22Rv1 (cell line): ENCODE data around the gene BIRC6.
"Not testable (repeated sequence)": the region's sequence is repeated elsewhere in the genome, so short reads cannot be mapped to it uniquely, and the experiment has no call there.

Experiments used
- H3K27ac ChIP-seq: fragments of 450-650 bp; 2 replicates; pipeline ENCODE4 v1.5.1; 2017
- ZFX ChIP-seq: fragments of 450-650 bp; IDR thresholded peaks from 2 replicates; pipeline ENCODE4 v1.6.1; 2017; ENCODE audit warnings: antibody characterized with exemption, borderline replicate concordance
- TF ChIP-seq, protein P1 (sequence below): fragments of 450-650 bp; IDR thresholded peaks from 2 replicates; pipeline ENCODE4 v1.5.1; 2017; ENCODE audit warnings: mild to moderate bottlenecking

Gene BIRC6

DNA sequence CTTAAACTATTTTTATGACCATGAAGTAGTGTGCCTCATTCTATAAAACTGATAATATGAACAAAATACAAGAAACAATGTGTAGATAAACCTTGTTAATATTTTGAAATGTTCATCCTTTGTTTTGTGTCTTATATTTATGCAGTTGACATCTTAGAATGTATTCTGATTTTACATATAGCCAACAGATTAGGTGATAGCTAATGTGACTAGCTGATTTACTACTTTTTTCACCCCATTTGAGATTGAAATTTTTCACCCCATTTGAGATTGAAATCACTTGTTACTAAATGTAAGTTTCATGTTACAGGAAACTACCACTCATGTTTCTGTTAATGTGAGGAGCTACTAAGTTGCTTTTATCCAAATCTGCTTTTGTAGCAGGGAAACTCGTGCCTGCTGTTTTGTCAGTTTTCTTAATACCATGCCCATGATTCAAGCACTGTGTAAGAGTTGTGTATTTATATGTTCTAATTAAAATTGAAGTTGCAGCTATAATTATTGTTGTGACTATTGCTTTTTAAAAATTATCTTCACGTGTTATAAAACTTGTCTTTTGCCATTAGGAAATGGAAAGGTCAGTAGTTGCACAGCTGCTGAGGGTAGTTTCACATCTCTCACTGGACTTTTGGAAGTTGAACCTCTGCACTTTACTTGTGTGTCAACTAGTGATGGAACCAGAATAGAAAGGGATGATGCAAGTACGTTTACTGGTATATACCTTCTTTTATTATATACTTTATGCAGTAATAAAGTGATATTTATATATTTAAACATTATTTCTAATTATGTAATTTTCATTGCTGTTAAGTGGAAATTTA lies 96.6 kb downstream of the BIRC6 start:
- no peak overlapping the region for H3K27ac ChIP-seq
- no peak for TF ChIP-seq ZFX
- TF ChIP-seq, protein P1, sequence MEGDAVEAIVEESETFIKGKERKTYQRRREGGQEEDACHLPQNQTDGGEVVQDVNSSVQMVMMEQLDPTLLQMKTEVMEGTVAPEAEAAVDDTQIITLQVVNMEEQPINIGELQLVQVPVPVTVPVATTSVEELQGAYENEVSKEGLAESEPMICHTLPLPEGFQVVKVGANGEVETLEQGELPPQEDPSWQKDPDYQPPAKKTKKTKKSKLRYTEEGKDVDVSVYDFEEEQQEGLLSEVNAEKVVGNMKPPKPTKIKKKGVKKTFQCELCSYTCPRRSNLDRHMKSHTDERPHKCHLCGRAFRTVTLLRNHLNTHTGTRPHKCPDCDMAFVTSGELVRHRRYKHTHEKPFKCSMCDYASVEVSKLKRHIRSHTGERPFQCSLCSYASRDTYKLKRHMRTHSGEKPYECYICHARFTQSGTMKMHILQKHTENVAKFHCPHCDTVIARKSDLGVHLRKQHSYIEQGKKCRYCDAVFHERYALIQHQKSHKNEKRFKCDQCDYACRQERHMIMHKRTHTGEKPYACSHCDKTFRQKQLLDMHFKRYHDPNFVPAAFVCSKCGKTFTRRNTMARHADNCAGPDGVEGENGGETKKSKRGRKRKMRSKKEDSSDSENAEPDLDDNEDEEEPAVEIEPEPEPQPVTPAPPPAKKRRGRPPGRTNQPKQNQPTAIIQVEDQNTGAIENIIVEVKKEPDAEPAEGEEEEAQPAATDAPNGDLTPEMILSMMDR: no peak

DNA sequence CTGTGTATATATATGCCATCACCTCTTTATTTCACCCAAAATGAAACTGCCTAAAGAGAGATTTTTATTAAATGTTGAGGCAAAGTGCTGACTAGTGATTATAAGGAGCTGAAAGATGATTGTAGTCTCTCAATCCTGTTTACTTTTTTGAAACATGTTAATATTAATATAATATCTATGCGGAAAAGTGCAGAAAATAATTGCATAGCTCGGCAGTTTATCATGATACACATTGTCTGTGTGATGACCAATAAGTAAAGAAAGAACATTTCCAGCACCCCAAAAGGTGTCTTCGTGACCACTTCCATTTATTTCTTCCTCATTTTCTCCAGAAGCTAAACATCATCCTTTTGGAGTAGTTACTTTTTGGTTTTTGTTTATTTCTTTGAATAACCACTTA lies 99.0 kb downstream of the BIRC6 start:
- TF ChIP-seq ZFX: no peak
- TF ChIP-seq, protein P1: no peak
- no peak overlapping the region for H3K27ac ChIP-seq

DNA sequence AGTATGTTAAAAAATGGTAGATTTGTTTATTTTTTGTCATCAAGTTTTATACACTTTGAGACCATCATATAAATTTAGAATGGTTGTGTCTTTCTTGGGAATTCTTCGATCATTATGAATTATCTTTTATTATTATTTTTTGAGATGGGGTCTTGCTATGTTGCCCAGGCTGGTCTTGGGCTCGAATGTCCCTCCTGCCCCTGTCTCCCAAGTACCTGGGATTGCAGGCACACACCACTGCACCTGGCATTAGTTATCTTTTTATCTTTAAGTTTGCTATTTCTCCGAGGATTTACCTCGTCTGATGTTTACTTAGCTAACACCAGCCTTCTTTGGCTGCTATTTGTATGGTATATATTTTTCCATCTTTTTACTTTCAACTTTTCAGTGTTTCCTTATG lies 100.0 kb downstream of the BIRC6 start:
- TF ChIP-seq ZFX: no peak
- TF ChIP-seq, protein P1: no peak

DNA sequence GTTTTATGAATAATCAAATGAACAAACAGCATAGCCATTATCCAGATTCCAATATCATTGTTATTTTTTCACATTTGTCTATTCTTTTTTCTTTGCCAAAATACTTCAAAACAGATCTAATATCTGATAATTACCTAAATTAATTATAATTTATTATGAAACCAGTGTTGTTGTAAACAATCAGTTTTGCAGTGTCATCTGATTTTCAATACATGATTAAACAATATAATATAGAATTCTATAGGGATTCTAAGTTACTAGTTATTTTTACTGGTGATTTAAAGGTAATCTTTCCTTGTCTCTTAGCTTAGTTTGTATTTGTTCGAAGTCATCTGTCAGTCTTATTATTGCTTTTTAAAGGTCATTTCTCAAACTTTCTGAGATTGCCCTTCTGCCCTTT lies 101.0 kb downstream of the BIRC6 start:
- no peak overlapping the region for H3K27ac ChIP-seq
- no peak for TF ChIP-seq ZFX
- TF ChIP-seq, protein P1: no peak

More for the DNA sequence above, 100.0 kb downstream of the BIRC6 start:
- H3K27ac ChIP-seq: no peak overlapping the region

DNA sequence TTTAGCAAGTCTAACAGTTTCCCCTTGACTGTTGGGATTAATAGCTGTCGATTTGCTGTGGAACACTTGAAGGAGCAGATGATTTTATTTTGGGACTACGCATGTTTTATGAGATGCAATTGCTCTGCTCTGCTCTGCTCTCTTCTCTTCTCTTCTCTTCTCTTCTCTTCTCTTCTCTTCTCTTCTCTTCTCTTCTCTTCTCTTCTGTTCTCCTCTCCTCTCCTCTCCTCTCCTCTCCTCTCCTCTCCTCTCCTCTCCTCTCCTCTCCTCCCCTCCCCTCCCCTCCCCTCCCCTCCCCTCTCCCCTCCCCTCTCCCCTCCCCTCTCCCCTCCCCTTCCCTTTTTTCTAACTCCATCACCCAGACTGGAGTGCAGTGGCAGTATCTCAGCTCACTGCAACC lies 104.0 kb downstream of the BIRC6 start:
- not testable (repeated sequence) for H3K27ac ChIP-seq

DNA sequence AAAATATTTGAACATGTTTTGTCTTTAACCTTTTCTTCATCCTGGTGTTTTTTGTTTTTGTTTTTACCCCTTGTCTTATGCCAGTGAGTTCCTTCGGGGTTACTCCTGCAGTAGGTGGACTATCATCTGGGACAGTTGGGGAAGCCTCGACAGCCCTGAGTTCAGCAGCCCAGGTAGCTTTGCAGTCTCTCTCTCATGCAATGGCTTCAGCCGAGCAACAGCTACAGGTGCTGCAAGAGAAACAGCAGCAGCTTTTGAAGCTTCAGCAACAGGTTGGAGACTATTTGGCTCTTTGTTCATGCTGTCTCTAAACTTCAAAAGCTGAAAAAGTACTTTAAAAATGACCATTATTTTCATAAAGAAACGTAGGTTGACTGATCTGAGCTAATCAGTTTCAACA lies 106.3 kb downstream of the BIRC6 start:
- H3K27ac ChIP-seq: no peak overlapping the region
- TF ChIP-seq, protein P1: no peak
- no peak for TF ChIP-seq ZFX

DNA sequence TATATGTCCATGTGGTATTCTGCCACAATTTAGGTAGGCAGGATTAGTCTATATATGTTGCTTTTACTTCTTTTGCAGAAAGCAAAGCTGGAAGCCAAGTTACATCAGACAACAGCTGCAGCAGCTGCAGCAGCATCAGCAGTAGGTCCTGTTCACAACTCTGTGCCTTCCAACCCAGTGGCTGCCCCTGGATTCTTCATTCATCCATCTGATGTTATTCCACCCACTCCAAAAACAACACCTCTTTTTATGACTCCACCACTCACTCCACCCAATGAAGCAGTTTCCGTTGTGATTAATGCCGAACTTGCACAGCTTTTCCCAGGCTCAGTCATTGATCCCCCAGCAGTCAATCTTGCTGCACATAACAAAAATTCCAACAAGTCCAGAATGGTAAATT lies 107.6 kb downstream of the BIRC6 start:
- TF ChIP-seq ZFX: no peak
- TF ChIP-seq, protein P1: no peak
- H3K27ac ChIP-seq: no peak overlapping the region

DNA sequence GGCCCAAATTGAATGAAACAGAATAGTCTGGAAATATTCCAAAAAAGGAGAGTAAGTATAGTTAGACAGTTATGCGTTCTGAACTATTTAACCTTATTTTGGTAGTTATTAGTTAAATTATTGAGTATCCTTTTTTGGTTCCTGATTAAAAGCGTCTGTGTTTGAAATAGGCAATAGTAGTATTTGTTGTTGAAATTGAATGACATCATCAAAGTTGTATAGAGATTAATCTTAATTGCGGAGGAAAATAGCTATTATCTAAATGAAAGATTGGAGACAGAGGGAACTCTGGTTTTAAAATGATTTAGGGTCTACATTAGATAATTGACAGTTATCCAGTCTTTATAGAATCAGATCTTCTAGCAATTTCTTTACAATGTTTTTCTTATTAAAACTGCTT lies 115.8 kb downstream of the BIRC6 start:
- TF ChIP-seq, protein P1: no peak
- no peak for TF ChIP-seq ZFX

More for the DNA sequence above, 115.8 kb downstream of the BIRC6 start:
- H3K27ac ChIP-seq: no peak overlapping the region
